BLaER1 treated with 17β-estradiol and CSF1 and Interleukin-3, amounts not matched to agents 10 nM and 100 nM (cell line): ENCODE data around the gene COL9A3.

Source experiments
- H3K27ac ChIP-seq, 11 experiments: shearing (Covaris generic); formaldehyde crosslinking; 2 replicates each; pipeline ENCODE4 v1.8.1; 2022
- H3K27me3 ChIP-seq, 11 experiments: shearing (Covaris generic); formaldehyde crosslinking; 2 replicates each; pipeline ENCODE4 v1.8.1; 2022
- H3K36me3 ChIP-seq, 11 experiments: shearing (Covaris generic); formaldehyde crosslinking; 2 replicates each; pipeline ENCODE4 v1.8.1; 2022
- H3K4me1 ChIP-seq, 10 experiments: shearing (Covaris generic); formaldehyde crosslinking; 2 replicates each; pipeline ENCODE4 v1.8.1; 2022
- H3K4me2 ChIP-seq, 11 experiments: shearing (Covaris generic); formaldehyde crosslinking; 2 replicates each; pipeline ENCODE4 v1.8.1; 2022
- H3K4me3 ChIP-seq, 10 experiments: shearing (Covaris generic); formaldehyde crosslinking; 2 replicates each; pipeline ENCODE4 v1.8.1; 2022
- H3K9ac ChIP-seq, 11 experiments: shearing (Covaris generic); formaldehyde crosslinking; 2 replicates each; pipeline ENCODE4 v1.8.1; 2022
- H3K9me3 ChIP-seq, 11 experiments: shearing (Covaris generic); formaldehyde crosslinking; replicated peaks in 1 of 11; 2 replicates each; pipeline ENCODE4 v1.8.1; 2022
- H4K20me1 ChIP-seq, 11 experiments: shearing (Covaris generic); formaldehyde crosslinking; 2 replicates each; pipeline ENCODE4 v1.8.1; 2022
- Cebpa-rat ChIP-seq, 11 experiments: shearing (Covaris generic); IDR thresholded peaks; 2 replicates each; pipeline ENCODE4 v1.8.1; 2022

Gene COL9A3

GRCh38 chr20:62796699-62797491 lies 20.0 kb upstream of the COL9A3 start:
- Histone ChIP-seq H3K27ac (peak overlapping the region; percentile 57 to 87 (median 79); a peak in 21 of 22 replicates), H3K4me2 (peak overlapping the region; percentile 87 to 100 (median 95)), H3K9me3 (no peaks in the 10 kb centered on the region), H3K27me3 (no peaks in the 10 kb centered on the region), H3K4me3 (peak overlapping the region; percentile 55 to 79 (median 67)), H3K9ac (peak overlapping the region; percentile 75 to 88 (median 86)), H4K20me1 (peaks cover 0 to 49% (median 29%) of the 10 kb centered on the region in 11 experiments; a peak in 16 of 22 replicates), H3K4me1 (peaks cover 50 to 72% (median 69%) of the 10 kb centered on the region in 10 experiments), H3K36me3 (peaks cover 36 to 48% (median 39%) of the 10 kb centered on the region in 11 experiments)
- no peak for TF ChIP-seq Cebpa-rat (IDR thresholded peaks at IDR 0.05)

- Histone ChIP-seq H3K4me2 (peak overlapping the region; percentile 86 to 99 (median 93)), H3K4me1 (peaks cover 52 to 72% (median 67%) of the 10 kb centered on the region in 10 experiments), H3K36me3 (peaks cover 36 to 49% (median 39%) of the 10 kb centered on the region in 11 experiments), H4K20me1 (peaks cover 0 to 49% (median 29%) of the 10 kb centered on the region in 11 experiments; a peak in 16 of 22 replicates), H3K9me3 (no peaks in the 10 kb centered on the region), H3K4me3 (peak overlapping the region in 9 of 10 experiments; percentile 54 to 79 (median 59); a peak in 16 of 20 replicates), H3K9ac (peak overlapping the region; percentile 63 to 81 (median 76)), H3K27ac (peak overlapping the region in 8 of 11 experiments; percentile 18 to 57 (median 48); a peak in 7 of 22 replicates), H3K27me3 (no peaks in the 10 kb centered on the region)
- TF ChIP-seq Cebpa-rat (IDR thresholded peaks at IDR 0.05), result no peak
Measured at GRCh38 chr20:62797671-62798532, 18.9 kb upstream of the COL9A3 start.

- no peak overlapping the region for H3K4me3 ChIP-seq
- peak overlapping the region in 8 of 11 experiments; percentile 15 to 99 (median 92); a peak in 11 of 22 replicates for H3K4me2 ChIP-seq
- H3K9ac ChIP-seq, result peak overlapping the region in 6 of 11 experiments; percentile 14 to 79 (median 61); a peak in 8 of 22 replicates
- no peak overlapping the region; a peak in 1 of 22 replicates for H3K27ac ChIP-seq
- H3K9me3 ChIP-seq, result no peaks in the 10 kb centered on the region
- peaks cover 36 to 49% (median 39%) of the 10 kb centered on the region in 11 experiments for H3K36me3 ChIP-seq
- peaks cover 52 to 72% (median 68%) of the 10 kb centered on the region in 10 experiments for H3K4me1 ChIP-seq
- H4K20me1 ChIP-seq, result peaks cover 0 to 50% (median 29%) of the 10 kb centered on the region in 11 experiments; a peak in 15 of 22 replicates
- H3K27me3 ChIP-seq, result no peaks in the 10 kb centered on the region
- no peak for TF ChIP-seq Cebpa-rat (IDR thresholded peaks at IDR 0.05)
Measured at GRCh38 chr20:62799036-62799435, 17.8 kb upstream of the COL9A3 start.

- peaks cover 36 to 49% (median 39%) of the 10 kb centered on the region in 11 experiments for H3K36me3 ChIP-seq
- peak overlapping the region in 7 of 11 experiments; percentile 8 to 79 (median 35); a peak in 5 of 22 replicates for H3K9ac ChIP-seq
- peaks cover 55 to 73% (median 70%) of the 10 kb centered on the region in 10 experiments for H3K4me1 ChIP-seq
- TF ChIP-seq Cebpa-rat (IDR thresholded peaks at IDR 0.05), result no peak
- H3K9me3 ChIP-seq, result no peaks in the 10 kb centered on the region
- no peak overlapping the region for H3K27ac ChIP-seq
- peaks cover 0 to 50% (median 29%) of the 10 kb centered on the region in 11 experiments; a peak in 15 of 22 replicates for H4K20me1 ChIP-seq
- H3K4me2 ChIP-seq, result peak overlapping the region in 3 of 11 experiments; percentile 37 to 98 (median 95); a peak in 4 of 22 replicates
- H3K4me3 ChIP-seq, result no peak overlapping the region
- no peaks in the 10 kb centered on the region for H3K27me3 ChIP-seq
Measured at GRCh38 chr20:62799459-62799858, 17.4 kb upstream of the COL9A3 start.

GRCh38 chr20:62799873-62800272 lies 17.0 kb upstream of the COL9A3 start:
- no peak for TF ChIP-seq Cebpa-rat (IDR thresholded peaks at IDR 0.05)
- Histone ChIP-seq H3K27ac (no peak overlapping the region), H3K27me3 (no peaks in the 10 kb centered on the region), H3K9ac (peak overlapping the region in 7 of 11 experiments; percentile 8 to 79 (median 34); a peak in 3 of 22 replicates), H3K4me1 (peaks cover 51 to 69% (median 66%) of the 10 kb centered on the region in 10 experiments), H3K4me2 (no peak overlapping the region), H4K20me1 (peaks cover 0 to 50% (median 29%) of the 10 kb centered on the region in 11 experiments; a peak in 15 of 22 replicates), H3K9me3 (no peaks in the 10 kb centered on the region), H3K36me3 (peaks cover 36 to 49% (median 39%) of the 10 kb centered on the region in 11 experiments), H3K4me3 (no peak overlapping the region)

- no peaks in the 10 kb centered on the region for H3K9me3 ChIP-seq
- H4K20me1 ChIP-seq, result peaks cover 0 to 52% (median 30%) of the 10 kb centered on the region in 11 experiments; a peak in 20 of 22 replicates
- H3K9ac ChIP-seq, result peak overlapping the region in 1 of 11 experiments; percentile 15; a peak in 1 of 22 replicates
- peaks cover 50 to 63% (median 59%) of the 10 kb centered on the region in 10 experiments for H3K4me1 ChIP-seq
- H3K27me3 ChIP-seq, result no peaks in the 10 kb centered on the region
- no peak for TF ChIP-seq Cebpa-rat (IDR thresholded peaks at IDR 0.05)
- no peak overlapping the region for H3K4me2 ChIP-seq
- H3K4me3 ChIP-seq, result no peak overlapping the region
- no peak overlapping the region for H3K27ac ChIP-seq
- peaks cover 36 to 49% (median 39%) of the 10 kb centered on the region in 11 experiments for H3K36me3 ChIP-seq
Measured at GRCh38 chr20:62800314-62801259, 16.3 kb upstream of the COL9A3 start.

GRCh38 chr20:62801284-62802010 lies 15.4 kb upstream of the COL9A3 start:
- peaks cover 36 to 53% (median 41%) of the 10 kb centered on the region in 11 experiments for H3K36me3 ChIP-seq
- H3K27ac ChIP-seq, result no peak overlapping the region
- peaks cover 54 to 66% (median 63%) of the 10 kb centered on the region in 10 experiments for H3K4me1 ChIP-seq
- H3K4me2 ChIP-seq, result peak overlapping the region in 2 of 11 experiments; percentile 89 to 92; a peak in 2 of 22 replicates
- no peaks in the 10 kb centered on the region for H3K27me3 ChIP-seq
- H3K4me3 ChIP-seq, result no peak overlapping the region
- no peaks in the 10 kb centered on the region for H3K9me3 ChIP-seq
- TF ChIP-seq Cebpa-rat (IDR thresholded peaks at IDR 0.05), result no peak
- peaks cover 4 to 61% (median 36%) of the 10 kb centered on the region in 11 experiments; a peak in 21 of 22 replicates for H4K20me1 ChIP-seq
- H3K9ac ChIP-seq, result peak overlapping the region in 2 of 11 experiments; percentile 15 to 18; a peak in 2 of 22 replicates
